Ishikawa (cell line): ENCODE measurements around the gene ARHGAP40.

ENCODE experiments used
- CEBPB ChIP-seq: IDR thresholded peaks from 2 replicates; pipeline ENCODE4 v1.6.1; 2012
- CREB1 ChIP-seq: IDR thresholded peaks from 2 replicates; pipeline ENCODE4 v1.6.1; 2012; ENCODE audit warnings: low read depth
- EGR1 ChIP-seq: IDR thresholded peaks from 2 replicates; pipeline ENCODE4 v1.6.1; 2012
- EP300 ChIP-seq: IDR thresholded peaks from 2 replicates; pipeline ENCODE4 v1.6.1; 2012; ENCODE audit warnings: borderline replicate concordance
- FOXM1 ChIP-seq: IDR thresholded peaks from 2 replicates; pipeline ENCODE4 v1.6.1; 2012; ENCODE audit warnings: low read depth, borderline replicate concordance
- NFIC ChIP-seq: IDR thresholded peaks from 2 replicates; pipeline ENCODE4 v1.6.1; 2012
- RAD21 ChIP-seq: IDR thresholded peaks from 2 replicates; pipeline ENCODE4 v1.6.1; 2012; ENCODE audit warnings: low read depth
- TAF1 ChIP-seq: IDR thresholded peaks from 2 replicates; pipeline ENCODE4 v1.6.1; 2012; ENCODE audit warnings: low read depth, mild to moderate bottlenecking
- TCF12 ChIP-seq: IDR thresholded peaks from 2 replicates; pipeline ENCODE4 v1.6.1; 2012; ENCODE audit warnings: low read depth
- TEAD4 ChIP-seq: IDR thresholded peaks from 2 replicates; pipeline ENCODE4 v1.6.1; 2012
- YY1 ChIP-seq: IDR thresholded peaks from 2 replicates; pipeline ENCODE4 v1.6.1; 2012; ENCODE audit warnings: low read depth
- ZBTB7A ChIP-seq: IDR thresholded peaks from 2 replicates; pipeline ENCODE4 v1.6.1; 2012; ENCODE audit warnings: low read depth
- TF ChIP-seq, protein P1 (sequence below): IDR thresholded peaks from 2 replicates; pipeline ENCODE4 v1.6.1; 2012
- TF ChIP-seq, protein P2 (sequence below): IDR thresholded peaks from 2 replicates; pipeline ENCODE4 v1.6.1; 2012
- TF ChIP-seq, protein P3 (sequence below): IDR thresholded peaks from 2 replicates; pipeline ENCODE4 v1.6.1; 2012; ENCODE audit warnings: low read depth, mild to moderate bottlenecking

ARHGAP40 gene

DNA sequence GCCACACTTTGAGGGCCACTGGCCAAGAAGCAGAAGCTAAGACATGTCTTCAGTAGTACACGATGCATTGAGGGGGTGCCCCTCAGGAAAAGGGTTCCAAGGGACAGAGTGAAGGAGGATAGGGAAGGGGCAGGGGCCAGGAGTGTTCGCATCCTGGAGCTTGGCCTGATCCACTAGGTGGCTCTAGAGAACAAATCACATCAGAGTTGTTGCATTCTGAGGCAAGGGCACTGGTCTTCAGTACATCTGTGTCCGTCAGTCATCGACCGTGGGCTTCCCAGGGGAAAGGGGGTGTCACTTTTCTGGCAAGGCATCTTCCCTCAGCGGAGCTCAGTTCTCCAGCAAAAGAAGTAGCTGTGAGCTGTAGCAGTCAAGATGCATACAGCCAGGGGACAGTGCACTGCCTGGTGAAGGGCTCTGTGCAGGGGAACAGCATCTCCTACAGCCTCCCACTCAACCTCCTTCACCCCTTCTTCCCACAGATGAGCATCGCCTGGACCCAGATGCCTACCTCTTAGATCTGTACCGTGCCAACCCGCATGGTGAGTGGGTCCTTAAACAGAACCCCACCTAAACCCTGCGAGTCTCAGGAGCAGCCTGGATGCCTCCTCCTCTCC, 47.8 kb downstream of the ARHGAP40 start:
- no peak for TF ChIP-seq CREB1
- no peak for TF ChIP-seq ZBTB7A
- no peak for TF ChIP-seq YY1
- TF ChIP-seq, protein P1, sequence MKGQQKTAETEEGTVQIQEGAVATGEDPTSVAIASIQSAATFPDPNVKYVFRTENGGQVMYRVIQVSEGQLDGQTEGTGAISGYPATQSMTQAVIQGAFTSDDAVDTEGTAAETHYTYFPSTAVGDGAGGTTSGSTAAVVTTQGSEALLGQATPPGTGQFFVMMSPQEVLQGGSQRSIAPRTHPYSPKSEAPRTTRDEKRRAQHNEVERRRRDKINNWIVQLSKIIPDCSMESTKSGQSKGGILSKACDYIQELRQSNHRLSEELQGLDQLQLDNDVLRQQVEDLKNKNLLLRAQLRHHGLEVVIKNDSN = no peak
- peak; percentile 64 for TF ChIP-seq RAD21

DNA sequence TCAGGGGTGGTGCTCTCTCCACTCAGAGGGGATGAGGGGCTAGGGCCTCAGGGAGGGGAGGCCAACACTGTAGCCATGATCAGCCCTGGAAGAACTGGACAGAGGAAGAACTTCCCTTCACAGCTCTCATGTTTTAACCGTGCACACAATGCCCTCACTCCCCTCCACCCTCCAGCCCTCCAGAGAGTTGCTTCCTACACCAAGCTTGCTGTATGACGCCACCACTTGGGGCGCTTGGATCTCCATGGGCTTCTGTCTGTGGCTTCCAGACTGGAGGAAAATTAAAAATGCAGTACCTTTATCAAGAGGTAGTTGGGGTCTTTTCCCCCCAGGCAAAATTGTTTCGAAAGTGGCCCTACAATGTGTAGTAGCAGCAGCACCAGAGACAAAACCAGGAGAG, 48.4 kb downstream of the ARHGAP40 start:
- TF ChIP-seq ZBTB7A = no peak
- no peak for TF ChIP-seq EP300
- TF ChIP-seq EGR1 = no peak
- no peak for TF ChIP-seq TAF1
- TF ChIP-seq TCF12 = no peak
- no peak for TF ChIP-seq FOXM1
- TF ChIP-seq CEBPB = no peak
- TF ChIP-seq NFIC = no peak

DNA sequence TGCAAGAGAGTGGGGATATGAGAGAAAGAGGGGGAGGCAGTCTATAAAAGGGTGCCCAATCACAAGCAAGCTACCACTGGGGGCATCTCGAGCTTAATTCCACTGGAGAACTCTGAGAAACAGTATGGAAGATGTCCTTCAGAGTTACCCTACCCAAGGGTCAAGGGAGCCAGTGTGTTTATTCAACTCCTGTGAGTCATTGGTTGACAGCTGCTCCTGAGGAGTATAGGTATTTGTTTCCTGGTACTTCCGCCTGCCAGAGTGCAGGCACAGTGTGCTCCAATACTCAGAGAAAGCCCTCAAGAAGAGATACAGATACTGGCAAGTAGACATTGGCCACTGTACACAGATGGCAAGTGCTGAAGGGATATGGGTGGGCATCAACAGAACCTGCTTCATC, 49.5 kb downstream of the ARHGAP40 start:
- TF ChIP-seq EGR1 = no peak
- no peak for TF ChIP-seq CREB1
- TF ChIP-seq TEAD4 = no peak
- TF ChIP-seq TAF1 = no peak
- no peak for TF ChIP-seq NFIC
- no peak for TF ChIP-seq YY1
- TF ChIP-seq FOXM1 = no peak
- TF ChIP-seq, protein P2, sequence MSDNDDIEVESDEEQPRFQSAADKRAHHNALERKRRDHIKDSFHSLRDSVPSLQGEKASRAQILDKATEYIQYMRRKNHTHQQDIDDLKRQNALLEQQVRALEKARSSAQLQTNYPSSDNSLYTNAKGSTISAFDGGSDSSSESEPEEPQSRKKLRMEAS = no peak
- TF ChIP-seq RAD21 = no peak

DNA sequence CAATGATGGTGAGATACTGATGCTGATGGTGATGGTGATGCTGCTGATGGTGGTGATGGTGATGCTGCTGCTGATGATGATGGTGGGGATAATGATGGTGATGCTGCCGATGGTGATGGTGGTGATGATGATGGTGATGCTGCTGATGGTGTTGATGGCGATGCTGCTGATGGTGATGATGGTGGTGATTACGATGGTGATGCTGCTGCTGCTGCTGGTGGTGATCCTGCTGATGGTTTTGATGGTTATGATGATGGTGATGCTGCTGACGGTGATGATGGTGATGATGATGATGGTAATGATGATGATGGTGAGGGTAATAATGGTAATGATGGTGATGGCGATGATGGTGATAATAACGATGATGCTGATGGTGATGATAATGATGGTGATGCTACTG, 50.0 kb downstream of the ARHGAP40 start:
- TF ChIP-seq, protein P3, sequence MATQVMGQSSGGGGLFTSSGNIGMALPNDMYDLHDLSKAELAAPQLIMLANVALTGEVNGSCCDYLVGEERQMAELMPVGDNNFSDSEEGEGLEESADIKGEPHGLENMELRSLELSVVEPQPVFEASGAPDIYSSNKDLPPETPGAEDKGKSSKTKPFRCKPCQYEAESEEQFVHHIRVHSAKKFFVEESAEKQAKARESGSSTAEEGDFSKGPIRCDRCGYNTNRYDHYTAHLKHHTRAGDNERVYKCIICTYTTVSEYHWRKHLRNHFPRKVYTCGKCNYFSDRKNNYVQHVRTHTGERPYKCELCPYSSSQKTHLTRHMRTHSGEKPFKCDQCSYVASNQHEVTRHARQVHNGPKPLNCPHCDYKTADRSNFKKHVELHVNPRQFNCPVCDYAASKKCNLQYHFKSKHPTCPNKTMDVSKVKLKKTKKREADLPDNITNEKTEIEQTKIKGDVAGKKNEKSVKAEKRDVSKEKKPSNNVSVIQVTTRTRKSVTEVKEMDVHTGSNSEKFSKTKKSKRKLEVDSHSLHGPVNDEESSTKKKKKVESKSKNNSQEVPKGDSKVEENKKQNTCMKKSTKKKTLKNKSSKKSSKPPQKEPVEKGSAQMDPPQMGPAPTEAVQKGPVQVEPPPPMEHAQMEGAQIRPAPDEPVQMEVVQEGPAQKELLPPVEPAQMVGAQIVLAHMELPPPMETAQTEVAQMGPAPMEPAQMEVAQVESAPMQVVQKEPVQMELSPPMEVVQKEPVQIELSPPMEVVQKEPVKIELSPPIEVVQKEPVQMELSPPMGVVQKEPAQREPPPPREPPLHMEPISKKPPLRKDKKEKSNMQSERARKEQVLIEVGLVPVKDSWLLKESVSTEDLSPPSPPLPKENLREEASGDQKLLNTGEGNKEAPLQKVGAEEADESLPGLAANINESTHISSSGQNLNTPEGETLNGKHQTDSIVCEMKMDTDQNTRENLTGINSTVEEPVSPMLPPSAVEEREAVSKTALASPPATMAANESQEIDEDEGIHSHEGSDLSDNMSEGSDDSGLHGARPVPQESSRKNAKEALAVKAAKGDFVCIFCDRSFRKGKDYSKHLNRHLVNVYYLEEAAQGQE = no peak
- TF ChIP-seq CEBPB (no peak), RAD21 (no peak), YY1 (no peak), CREB1 (no peak), TEAD4 (no peak), ZBTB7A (no peak), NFIC (no peak), EP300 (no peak), TAF1 (no peak), FOXM1 (no peak), EGR1 (no peak)
- TF ChIP-seq, protein P2 = no peak
- TF ChIP-seq, protein P1 = no peak

DNA sequence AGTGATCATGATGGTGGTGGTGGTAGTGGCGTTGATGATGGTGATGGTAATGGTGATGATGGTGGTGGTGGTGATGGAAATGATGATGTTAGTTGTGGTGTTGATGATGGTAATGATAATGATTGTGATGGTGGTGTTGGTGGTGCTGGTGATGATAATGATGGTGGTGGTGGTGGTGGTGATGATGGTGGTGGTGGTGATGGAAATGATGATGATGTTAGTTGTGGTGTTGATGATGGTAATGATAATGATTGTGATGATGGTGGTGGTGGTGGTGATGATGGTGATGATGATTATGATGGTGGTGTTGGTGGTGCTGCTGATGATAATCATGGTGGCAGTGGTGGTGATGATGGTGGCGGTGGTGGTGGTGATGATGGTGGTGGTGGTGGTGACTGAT, 51.4 kb downstream of the ARHGAP40 start:
- TF ChIP-seq, protein P2 = no peak
- no peak for TF ChIP-seq CEBPB
- TF ChIP-seq TEAD4 = no peak
- TF ChIP-seq, protein P1 = no peak
- no peak for TF ChIP-seq RAD21
- TF ChIP-seq CREB1 = no peak
- TF ChIP-seq TCF12 = no peak
- TF ChIP-seq, protein P3 = no peak
- no peak for TF ChIP-seq ZBTB7A
- no peak for TF ChIP-seq TAF1
- TF ChIP-seq FOXM1 = no peak
- no peak for TF ChIP-seq YY1
- no peak for TF ChIP-seq EGR1
- TF ChIP-seq EP300 = no peak
- TF ChIP-seq NFIC = no peak
